Measurements from ENCODE around the gene ATRNL1. TPM values are rescaled to one million over a fixed set of nuclear protein-coding genes. Genes with fewer than 3 reads are reported as not detected.

The ATRNL1 gene
- total RNA-seq, 1 donor from 2014 or later: 24.2 TPM

- Mint-ChIP-seq H3K27ac (no peak overlapping the region), H3K27me3 (no peaks in the 10 kb centered on the region), H3K4me3 (ENCODE audit: low read depth) (no peak overlapping the region), H3K9me3 (ENCODE audit: low read depth) (peaks cover 19% of the 10 kb centered on the region), H3K4me1 (ENCODE audit: low read depth) (no peaks in the 10 kb centered on the region), H3K36me3 (ENCODE audit: insufficient read depth) (peaks cover 2% of the 10 kb centered on the region)
- no peak for TF ChIP-seq CTCF (IDR thresholded peaks at IDR 0.05; ENCODE audit: unreplicated experiment)
- no peak for DNase-seq (ENCODE audit: low spot score, unreplicated experiment)
Observed at GRCh38 chr10:115409347-115409746, 316.2 kb downstream of the ATRNL1 start.

GRCh38 chr10:115417585-115418265 is 324.6 kb downstream of the ATRNL1 start:
- peak; percentile 67 for TF ChIP-seq CTCF (IDR thresholded peaks at IDR 0.05; ENCODE audit: unreplicated experiment)
- Mint-ChIP-seq H3K9me3 (ENCODE audit: low read depth) (no peaks in the 10 kb centered on the region), H3K27ac (no peak overlapping the region), H3K4me1 (ENCODE audit: low read depth) (no peaks in the 10 kb centered on the region), H3K36me3 (ENCODE audit: insufficient read depth) (no peaks in the 10 kb centered on the region), H3K4me3 (ENCODE audit: low read depth) (no peak overlapping the region), H3K27me3 (no peaks in the 10 kb centered on the region)
- DNase-seq (ENCODE audit: low spot score, unreplicated experiment): no peak

GRCh38 chr10:115422624-115423023 is 329.5 kb downstream of the ATRNL1 start:
- H3K9me3 Mint-ChIP-seq (ENCODE audit: low read depth): no peaks in the 10 kb centered on the region
- no peak overlapping the region for H3K27ac Mint-ChIP-seq

GRCh38 chr10:115427611-115428010 is 334.4 kb downstream of the ATRNL1 start:
- H3K27me3 Mint-ChIP-seq: no peaks in the 10 kb centered on the region
- H3K4me3 Mint-ChIP-seq (ENCODE audit: low read depth): no peak overlapping the region
- peaks cover 3% of the 10 kb centered on the region for H3K9me3 Mint-ChIP-seq (ENCODE audit: low read depth)
- H3K27ac Mint-ChIP-seq: no peak overlapping the region
- no peaks in the 10 kb centered on the region for H3K4me1 Mint-ChIP-seq (ENCODE audit: low read depth)
- no peak for TF ChIP-seq CTCF (IDR thresholded peaks at IDR 0.05; ENCODE audit: unreplicated experiment)
- no peak for DNase-seq (ENCODE audit: low spot score, unreplicated experiment)
- no peaks in the 10 kb centered on the region for H3K36me3 Mint-ChIP-seq (ENCODE audit: insufficient read depth)

More at GRCh38 chr10:115422624-115423023, 329.5 kb downstream of the ATRNL1 start:
- H3K4me3 Mint-ChIP-seq (ENCODE audit: low read depth): no peak overlapping the region
- H3K36me3 Mint-ChIP-seq (ENCODE audit: insufficient read depth): no peaks in the 10 kb centered on the region
- DNase-seq (ENCODE audit: low spot score, unreplicated experiment): no peak
- H3K4me1 Mint-ChIP-seq (ENCODE audit: low read depth): no peaks in the 10 kb centered on the region
- TF ChIP-seq CTCF (IDR thresholded peaks at IDR 0.05; ENCODE audit: unreplicated experiment): no peak
- no peaks in the 10 kb centered on the region for H3K27me3 Mint-ChIP-seq

GRCh38 chr10:115432188-115432819 is 339.1 kb downstream of the ATRNL1 start:
- Mint-ChIP-seq H3K27ac (no peak overlapping the region), H3K9me3 (ENCODE audit: low read depth) (peaks cover 3% of the 10 kb centered on the region), H3K4me3 (ENCODE audit: low read depth) (no peak overlapping the region), H3K4me1 (ENCODE audit: low read depth) (no peaks in the 10 kb centered on the region), H3K27me3 (no peaks in the 10 kb centered on the region), H3K36me3 (ENCODE audit: insufficient read depth) (no peaks in the 10 kb centered on the region)
- TF ChIP-seq CTCF (IDR thresholded peaks at IDR 0.05; ENCODE audit: unreplicated experiment): peak; percentile 54
- no peak for DNase-seq (ENCODE audit: low spot score, unreplicated experiment)
